Common myeloid progenitor, CD34-positive (primary cell): ENCODE results near the gene RUNX1.

Experiments
- CTCF ChIA-PET: fragments of 350-600 bp; sonication (Branson Sonifier 250); formaldehyde crosslinking; loops from one replicate; lab custom pipeline; 2021; ENCODE audit warnings: antibody characterized with exemption; lab: Charles Lee
- POLR2A ChIA-PET: fragments of 350-600 bp; sonication (Branson Sonifier 250); formaldehyde crosslinking; loops from one replicate; lab custom pipeline; 2021; ENCODE audit warnings: antibody characterized with exemption; lab: Charles Lee
- DNase-seq, 3 donors: peaks; one replicate each; pipeline versions ENCODE4 v3.0.0 to v3.0.0-alpha.2; 2013
- H3K27ac ChIP-seq, 2 experiments: 1 replicate in 1 of 2; 2 replicates in 1 of 2; pipeline ENCODE4 v1.7.0; 2013; ENCODE audit warnings: inconsistent platforms in 2 of 2, low read length in 2 of 2, mild to moderate bottlenecking in 2 of 2, low read depth in 1 of 2, moderate library complexity in 1 of 2; ENCODE audit not compliant: severe bottlenecking in 2 of 2, insufficient read depth in 1 of 2, poor library complexity in 1 of 2
- H3K27me3 ChIP-seq, 5 experiments: replicated peaks in 2 of 5; 1 replicate in 3 of 5; 2 replicates in 2 of 5; pipeline versions ENCODE4 v1.6.1 to v1.7.0; 2013; ENCODE audit warnings: low read length in 4 of 5, mild to moderate bottlenecking in 2 of 5, moderate library complexity in 2 of 5, inconsistent platforms in 1 of 5; ENCODE audit not compliant: insufficient read depth in 5 of 5, control insufficient read depth in 4 of 5
- H3K36me3 ChIP-seq, 4 experiments: 1 replicate in 2 of 4; 2 replicates in 2 of 4; pipeline versions ENCODE4 v1.6.1 to v1.7.0; 2013; ENCODE audit warnings: low read length in 3 of 4, control low read depth in 1 of 4, mild to moderate bottlenecking in 1 of 4; ENCODE audit not compliant: control insufficient read depth in 4 of 4, insufficient read depth in 4 of 4
- H3K4me1 ChIP-seq, 4 experiments: 1 replicate in 3 of 4; 2 replicates in 1 of 4; pipeline versions ENCODE4 v1.6.1 to v1.7.1; 2013; ENCODE audit warnings: low read length in 3 of 4, mild to moderate bottlenecking in 3 of 4, control low read depth in 1 of 4, inconsistent platforms in 1 of 4, moderate library complexity in 1 of 4; ENCODE audit not compliant: control insufficient read depth in 4 of 4, insufficient read depth in 4 of 4; ENCODE audit errors: control extremely low read depth in 1 of 4
- H3K4me3 ChIP-seq, 7 experiments: 1 replicate in 4 of 7; 2 replicates in 3 of 7; pipeline versions ENCODE4 v1.5.1 to v1.7.0; 2013; ENCODE audit warnings: mild to moderate bottlenecking in 7 of 7, low read length in 6 of 7, moderate library complexity in 6 of 7, inconsistent platforms in 2 of 7, low read depth in 2 of 7, control low read depth in 1 of 7; ENCODE audit not compliant: insufficient read depth in 4 of 7, control insufficient read depth in 1 of 7; ENCODE audit errors: extremely low read depth in 1 of 7
- H3K9me3 ChIP-seq, 5 experiments: 1 replicate in 4 of 5; 2 replicates in 1 of 5; pipeline versions ENCODE4 v1.6.1 to v1.7.1; 2013; ENCODE audit warnings: low read length in 4 of 5, mild to moderate bottlenecking in 2 of 5, inconsistent platforms in 1 of 5, low read depth in 1 of 5, moderate library complexity in 1 of 5; ENCODE audit not compliant: control insufficient read depth in 4 of 5, insufficient read depth in 2 of 5; ENCODE audit errors: control extremely low read depth in 1 of 5
- WGBS: methylation state at CpG from one replicate; pipeline ENCODE4 v1.1.5; 2013; ENCODE audit not compliant: insufficient coverage; 5-methylcytosine and 5-hydroxymethylcytosine counted together

Gene RUNX1

DNA sequence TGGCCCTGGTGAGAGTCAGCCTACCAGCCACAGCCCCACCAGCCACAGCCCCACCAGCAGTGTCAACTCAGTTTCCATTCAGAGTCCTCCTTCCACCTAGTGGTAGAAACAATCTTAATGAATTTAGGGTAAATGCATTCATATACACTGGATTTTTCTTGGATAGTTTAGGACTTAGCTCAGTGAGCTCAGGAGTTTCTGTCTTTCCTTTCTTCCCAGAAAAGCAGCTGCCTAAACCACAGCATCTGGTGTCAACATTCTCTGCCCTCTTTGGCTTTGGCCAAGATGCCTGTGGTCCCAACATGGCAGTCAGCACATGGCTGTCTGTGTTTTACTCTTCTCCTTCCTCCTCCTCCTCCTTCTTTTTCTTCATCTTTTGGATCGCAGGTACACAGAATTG lies 286.3 kb downstream of the RUNX1 start:
- ChIA-PET CTCF (interaction anchor here (1.2 kb wide), 2 partner anchors 14 to 17 kb away, joined by 3 read pairs; no protein-coding TSS in a partner anchor), POLR2A (interaction anchor here (0.6 kb wide), 1 partner anchor 635 kb away, joined by 3 read pairs; no protein-coding TSS in a partner anchor)
- no peaks in the 10 kb centered on the region for H3K27me3 ChIP-seq
- H3K4me3 ChIP-seq, result no peak overlapping the region
- H3K9me3 ChIP-seq, result peaks cover 0 to 11% (median 1%) of the 10 kb centered on the region in 5 experiments
- H3K27ac ChIP-seq, result no peak overlapping the region
- DNase-seq, result no peak
- no peaks in the 10 kb centered on the region for H3K36me3 ChIP-seq
- WGBS, result no CpG with 5 or more reads among the region's 1 CpG
- H3K4me1 ChIP-seq, result no peaks in the 10 kb centered on the region

DNA sequence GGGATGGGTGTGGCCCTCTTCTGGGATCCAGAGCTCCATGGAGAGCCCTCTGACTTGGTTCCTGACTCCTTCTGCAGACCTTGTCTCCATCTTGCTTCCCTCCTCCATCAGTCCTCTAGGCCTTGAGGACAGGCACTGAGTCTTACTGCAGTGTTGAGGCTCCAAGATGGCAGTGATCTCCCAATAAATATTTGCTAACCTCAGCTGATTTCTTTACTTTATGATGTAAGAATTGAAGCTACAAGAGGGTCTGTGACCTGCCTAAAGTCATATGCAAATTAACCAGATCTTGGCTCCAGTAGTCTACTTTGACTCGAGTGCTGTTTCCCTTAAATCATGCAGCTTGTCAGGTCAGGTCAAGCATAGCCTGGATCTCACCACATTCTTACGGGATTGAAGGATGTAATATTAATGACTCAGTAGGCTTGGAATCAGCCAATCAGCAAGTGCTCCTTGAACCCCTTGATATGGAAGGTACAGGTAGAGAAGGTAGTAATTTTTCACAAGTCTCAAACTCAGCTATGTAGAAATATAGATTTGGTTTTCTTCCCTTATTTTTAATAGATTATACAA lies 287.3 kb downstream of the RUNX1 start:
- ChIA-PET POLR2A (no interaction called here), CTCF (interaction anchor here (0.6 to 1.2 kb wide), 3 partner anchors 13 to 483 kb away, joined by 3 read pairs; no protein-coding TSS in a partner anchor)
- whole genome bisulfite sequencing, result 90% methylated on average over 1 of the region's 2 CpGs
- Histone ChIP-seq H3K4me1 (no peaks in the 10 kb centered on the region), H3K36me3 (no peaks in the 10 kb centered on the region), H3K27me3 (no peaks in the 10 kb centered on the region), H3K9me3 (peaks cover 0 to 11% (median 1%) of the 10 kb centered on the region in 5 experiments), H3K27ac (no peak overlapping the region), H3K4me3 (no peak overlapping the region)
- DNase-seq, result no peak

DNA sequence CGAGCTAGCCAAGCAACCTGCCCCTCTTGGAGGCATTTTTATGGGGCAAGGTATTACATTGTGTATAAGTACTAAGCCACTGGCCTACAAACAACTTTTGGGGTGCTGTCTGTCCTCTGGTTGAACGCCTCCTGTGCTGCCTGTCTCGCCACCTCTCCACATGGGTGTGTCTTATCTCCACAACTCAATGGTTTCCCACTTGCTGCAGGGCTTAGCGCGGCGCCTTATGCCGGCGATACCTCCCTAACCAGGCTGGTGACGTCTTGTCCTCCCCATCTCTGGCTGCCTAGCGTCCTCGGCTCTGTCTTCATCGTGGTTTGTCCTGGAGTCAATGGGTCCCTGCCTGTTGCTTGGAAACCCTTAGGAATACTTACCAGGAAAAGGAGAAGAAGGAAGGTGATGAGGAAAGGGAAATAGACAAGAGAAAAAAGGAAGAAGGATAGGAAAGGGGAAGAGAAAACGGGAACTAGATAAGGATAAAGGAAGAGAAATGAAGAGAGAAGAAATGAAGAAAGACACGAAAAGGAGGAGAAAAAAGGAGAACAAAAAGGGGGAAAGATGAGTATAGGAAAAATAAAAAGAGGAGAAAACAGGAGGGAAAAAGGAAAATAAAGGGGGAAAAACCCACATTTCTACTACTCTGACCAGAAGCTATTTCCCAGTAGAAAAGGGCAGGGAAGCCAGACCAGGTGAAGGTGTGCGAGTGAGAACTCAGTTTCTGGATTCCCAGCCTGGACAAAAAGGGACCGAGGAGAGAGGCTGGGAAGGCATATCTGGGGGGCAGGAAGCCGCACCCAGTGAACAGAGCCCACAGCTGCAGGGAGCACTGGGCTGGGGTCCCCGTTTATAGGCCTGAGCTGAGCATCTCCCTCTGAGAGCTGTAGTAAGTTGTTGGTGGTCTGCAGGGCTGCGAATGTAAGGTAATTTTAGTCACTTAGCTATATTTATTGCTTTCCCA lies 294.1 kb downstream of the RUNX1 start:
- H3K4me1 ChIP-seq, result no peaks in the 10 kb centered on the region
- H3K27ac ChIP-seq, result no peak overlapping the region
- ChIA-PET POLR2A (no interaction called here), CTCF (no interaction called here)
- 84% methylated on average over 14 of the region's 19 CpGs for WGBS
- DNase-seq, result no peak
- no peak overlapping the region for H3K4me3 ChIP-seq
- peaks cover 0 to 2% (median 0%) of the 10 kb centered on the region in 5 experiments for H3K27me3 ChIP-seq
- no peaks in the 10 kb centered on the region for H3K36me3 ChIP-seq
- no peaks in the 10 kb centered on the region for H3K9me3 ChIP-seq

DNA sequence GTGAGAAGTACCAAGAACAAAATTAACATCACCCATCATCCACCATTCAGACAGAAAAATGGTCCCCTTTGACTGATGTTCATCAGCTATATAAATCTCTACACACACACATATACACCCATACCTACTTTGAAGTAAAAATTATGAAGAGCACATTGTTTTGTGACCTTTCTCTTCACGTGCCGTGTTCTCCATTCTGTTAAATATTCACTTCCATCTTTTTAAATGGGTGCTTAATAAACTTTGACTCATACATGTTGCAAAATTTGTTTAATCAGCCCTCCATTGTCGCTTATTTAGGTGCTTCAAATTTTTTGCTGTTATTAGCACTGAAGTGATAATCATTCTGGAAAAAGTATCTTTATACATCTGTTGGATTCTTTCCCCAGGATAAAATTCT lies 300.2 kb downstream of the RUNX1 start:
- no peak for DNase-seq
- no peak overlapping the region for H3K4me3 ChIP-seq
- WGBS, result 100% methylated on average over 1 of the region's 3 CpGs
- no peaks in the 10 kb centered on the region for H3K36me3 ChIP-seq
- H3K4me1 ChIP-seq, result peaks cover 0 to 12% (median 6%) of the 10 kb centered on the region in 4 experiments
- H3K27ac ChIP-seq, result no peak overlapping the region
- H3K9me3 ChIP-seq, result no peaks in the 10 kb centered on the region
- POLR2A ChIA-PET, result no interaction called here
- H3K27me3 ChIP-seq, result no peaks in the 10 kb centered on the region
- CTCF ChIA-PET, result interaction anchor here (1.3 kb wide), 1 partner anchor 13 kb away, joined by 3 read pairs; no protein-coding TSS in a partner anchor

DNA sequence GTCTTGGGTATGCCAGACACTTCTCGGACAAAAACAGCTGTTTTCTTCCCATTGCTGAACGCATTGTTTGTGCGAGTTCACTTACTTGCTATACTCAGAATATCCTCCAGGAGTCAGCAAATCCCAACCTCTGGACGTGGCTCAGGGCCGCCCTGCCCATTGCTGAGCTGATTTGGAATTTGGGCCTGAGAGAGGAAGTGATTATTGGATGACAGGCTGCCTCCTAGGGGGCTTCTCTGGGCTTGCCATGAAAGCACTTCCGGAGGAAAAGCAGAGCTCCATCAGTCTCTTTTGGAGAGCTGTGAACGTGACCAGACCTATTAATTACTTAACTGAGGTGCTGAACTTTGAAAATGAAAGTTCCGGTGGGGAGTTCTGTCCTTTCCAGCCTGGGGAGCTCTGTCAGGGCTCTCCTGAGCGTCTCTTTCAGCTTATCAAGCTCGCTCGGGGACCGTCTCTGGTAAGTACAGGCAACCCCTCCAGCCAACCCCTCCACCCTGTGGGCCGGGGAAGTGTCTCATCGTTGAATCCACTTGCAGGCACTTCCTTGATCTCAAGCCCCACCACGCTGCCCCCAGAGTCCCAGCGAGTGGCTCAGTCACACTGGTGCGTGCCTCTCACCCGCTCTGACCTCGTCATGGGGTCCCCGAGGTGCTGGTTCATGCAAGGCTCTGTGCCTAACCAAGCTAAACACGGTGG lies 303.4 kb downstream of the RUNX1 start:
- POLR2A ChIA-PET, result no interaction called here
- Histone ChIP-seq H3K36me3 (no peaks in the 10 kb centered on the region), H3K27me3 (peaks cover 0 to 3% (median 0%) of the 10 kb centered on the region in 5 experiments), H3K27ac (no peak overlapping the region), H3K4me3 (peak overlapping the region in 6 of 7 experiments; percentile 13 to 76 (median 48)), H3K4me1 (peaks cover 0 to 12% (median 6%) of the 10 kb centered on the region in 4 experiments), H3K9me3 (no peaks in the 10 kb centered on the region)
- CTCF ChIA-PET, result interaction anchor here (0.6 to 2.5 kb wide), 27 partner anchors 13 to 1576 kb away, joined by 3 to 21 read pairs (median 3); no protein-coding TSS in a partner anchor
- DNase-seq, result peak; percentile 85 to 90 (median 90)
- WGBS, result 30% methylated on average over 19 of the region's 21 CpGs

DNA sequence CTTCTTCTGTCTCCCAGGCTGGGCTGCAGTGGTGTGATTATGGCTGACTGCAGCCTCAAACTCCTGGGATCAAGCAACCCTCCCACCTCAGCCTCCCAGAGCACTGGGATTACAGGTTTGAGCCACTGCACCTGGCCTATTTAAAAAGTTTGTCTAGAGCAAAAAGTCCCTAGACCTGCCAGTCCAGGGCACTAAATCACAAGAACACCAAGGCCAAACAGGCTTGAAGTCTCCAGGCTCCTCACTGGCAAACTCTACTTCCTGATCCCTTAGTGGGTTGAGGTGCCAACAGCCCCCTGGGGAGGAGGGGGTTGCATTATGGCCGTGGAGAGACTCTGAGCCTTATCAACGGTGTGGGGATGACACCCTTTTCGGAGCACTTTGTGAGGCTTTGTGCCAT lies 304.3 kb downstream of the RUNX1 start:
- POLR2A ChIA-PET, result no interaction called here
- Histone ChIP-seq H3K27ac (no peak overlapping the region), H3K4me3 (no peak overlapping the region), H3K27me3 (peaks cover 0 to 3% (median 0%) of the 10 kb centered on the region in 5 experiments), H3K9me3 (no peaks in the 10 kb centered on the region), H3K4me1 (peaks cover 0 to 12% (median 6%) of the 10 kb centered on the region in 4 experiments), H3K36me3 (no peaks in the 10 kb centered on the region)
- DNase-seq, result no peak
- 90% methylated on average over 3 of the region's 3 CpGs for WGBS
- CTCF ChIA-PET, result interaction anchor here (1.1 to 2.5 kb wide), 11 partner anchors 18 to 1195 kb away, joined by 3 to 21 read pairs (median 5); no protein-coding TSS in a partner anchor
